22Rv1 (cell line): ENCODE measurements around the gene HTT.

Experiments
- CTCF ChIP-seq: fragments of 450-650 bp; IDR thresholded peaks from 2 replicates; pipeline ENCODE4 v1.5.1; 2017; ENCODE audit warnings: mild to moderate bottlenecking
- ZFX ChIP-seq: fragments of 450-650 bp; IDR thresholded peaks from 2 replicates; pipeline ENCODE4 v1.6.1; 2017; ENCODE audit warnings: antibody characterized with exemption, borderline replicate concordance

GRCh38 chr4:3206439-3207100, 132.1 kb downstream of the HTT start:
- TF ChIP-seq CTCF (no peak), ZFX (no peak)
